ENCODE measurements around the gene SMAD6. TPM values are rescaled to one million over a fixed set of nuclear protein-coding genes. Genes with fewer than 3 reads are reported as not detected.

The SMAD6 gene
- total and polyA plus RNA-seq, 10 of the 15 experiments (the other 5 are each of a cell fraction or from before 2014, with no cell fraction given), result under 0.01 to 0.10 (median 0.03) TPM; not detected in 7

DNA sequence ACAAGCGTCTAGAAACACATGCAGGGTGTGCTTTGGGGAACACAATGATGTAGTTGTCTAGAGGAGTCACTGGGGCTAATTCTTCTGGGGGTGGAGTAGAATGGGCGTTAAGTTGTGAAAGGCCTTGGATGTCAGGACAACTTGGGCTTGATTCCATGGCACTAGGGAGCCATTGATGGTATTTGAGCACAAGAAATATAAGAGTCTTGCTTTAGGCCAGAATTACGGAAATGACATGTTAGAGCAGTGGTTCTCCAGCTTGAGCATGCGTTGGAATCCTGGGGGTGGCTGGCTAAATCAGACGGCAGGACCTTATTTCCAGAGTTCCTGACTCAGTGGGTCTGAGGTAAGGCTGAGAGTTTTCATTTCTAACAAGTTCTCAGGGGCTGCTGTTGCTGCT lies 29.2 kb upstream of the SMAD6 start:
- no peak overlapping the region for H3K4me2 ChIP-seq (ENCODE audit: control insufficient read depth, insufficient read depth)
- H3K27ac ChIP-seq (ENCODE audit: control insufficient read depth, insufficient read depth), result no peak overlapping the region
- intact Hi-C loops (cut with micrococcal nuclease; ENCODE audit: unreplicated experiment), result no loop called here
- BruUV-seq (replicated peaks), result no TSS peak
- H3K79me2 ChIP-seq (ENCODE audit: control insufficient read depth, insufficient read depth, low read length), result no peaks in the 10 kb centered on the region
- FAIRE-seq (no peak), ATAC-seq (no peak), DNase-seq (ENCODE audit: low read depth, low spot score) (no peak)
- no peaks in the 10 kb centered on the region for H4K20me1 ChIP-seq (ENCODE audit: control insufficient read depth, insufficient read depth)
- no peak overlapping the region for H3K9ac ChIP-seq (ENCODE audit: control insufficient read depth, insufficient read depth, low read length)
- no peak overlapping the region for H3K4me3 ChIP-seq
- ChIA-PET RAD21 (ENCODE audit: unreplicated experiment) (no interaction called here), SMC1A (ENCODE audit: uncharacterized antibody, unreplicated experiment) (no interaction called here), POLR2A (no interaction called here), CTCF (no interaction called here)
- H3K27me3 ChIP-seq (replicated peaks in 1 of 2; ENCODE audit: control insufficient read depth in 2 of 2, insufficient read depth in 2 of 2, low read length in 1 of 2), result no peaks in the 10 kb centered on the region
- H3K4me1 ChIP-seq (ENCODE audit: control insufficient read depth, insufficient read depth, low read length), result no peaks in the 10 kb centered on the region
- in situ Hi-C loops (cut with MboI), result no loop called here
- H3K9me3 ChIP-seq (replicated peaks; ENCODE audit: control insufficient read depth, insufficient read depth, low read length), result no peaks in the 10 kb centered on the region
- TF ChIP-seq IKZF2 (IDR thresholded peaks at IDR 0.05) (no peak), NKRF (conservative IDR thresholded peaks at IDR 0.05) (no peak), ZBTB33 (IDR thresholded peaks at IDR 0.05) (no peak), FOXM1 (IDR thresholded peaks at IDR 0.05; ENCODE audit: low read depth, low read length) (no peak), SMAD1 (IDR thresholded peaks at IDR 0.05; ENCODE audit: low read depth, partially characterized antibody) (no peak), FOXK2 (IDR thresholded peaks at IDR 0.05) (no peak), NR2F1 (conservative IDR thresholded peaks at IDR 0.05) (no peak)
- 31% methylated on average over 5 of the region's 5 CpGs for WGBS (ENCODE audit: insufficient coverage, insufficient replicate concordance, low lambda C conversion rate, missing lambda C conversion rate)
- H2AFZ ChIP-seq (ENCODE audit: control insufficient read depth, low read depth, low read length), result no peak overlapping the region
- H3K36me3 ChIP-seq (ENCODE audit: control insufficient read depth in 2 of 2, insufficient read depth in 2 of 2, low read length in 1 of 2), result no peaks in the 10 kb centered on the region

Data from GM12878 (cell line).